GM10266 (cell line): ENCODE data around the gene FNDC5.

Experiments
- DNase-seq: peaks from one replicate; pipeline ENCODE4 v3.0.0; 2012; ENCODE audit errors: extremely low spot score
- TF ChIP-seq, protein P1 (sequence below): IDR thresholded peaks from 2 replicates; pipeline ENCODE4 v1.5.1; 2012; ENCODE audit warnings: mild to moderate bottlenecking, low read depth; ENCODE audit not compliant: control insufficient read depth, insufficient read depth; ENCODE audit errors: missing control alignments

The FNDC5 gene

DNA sequence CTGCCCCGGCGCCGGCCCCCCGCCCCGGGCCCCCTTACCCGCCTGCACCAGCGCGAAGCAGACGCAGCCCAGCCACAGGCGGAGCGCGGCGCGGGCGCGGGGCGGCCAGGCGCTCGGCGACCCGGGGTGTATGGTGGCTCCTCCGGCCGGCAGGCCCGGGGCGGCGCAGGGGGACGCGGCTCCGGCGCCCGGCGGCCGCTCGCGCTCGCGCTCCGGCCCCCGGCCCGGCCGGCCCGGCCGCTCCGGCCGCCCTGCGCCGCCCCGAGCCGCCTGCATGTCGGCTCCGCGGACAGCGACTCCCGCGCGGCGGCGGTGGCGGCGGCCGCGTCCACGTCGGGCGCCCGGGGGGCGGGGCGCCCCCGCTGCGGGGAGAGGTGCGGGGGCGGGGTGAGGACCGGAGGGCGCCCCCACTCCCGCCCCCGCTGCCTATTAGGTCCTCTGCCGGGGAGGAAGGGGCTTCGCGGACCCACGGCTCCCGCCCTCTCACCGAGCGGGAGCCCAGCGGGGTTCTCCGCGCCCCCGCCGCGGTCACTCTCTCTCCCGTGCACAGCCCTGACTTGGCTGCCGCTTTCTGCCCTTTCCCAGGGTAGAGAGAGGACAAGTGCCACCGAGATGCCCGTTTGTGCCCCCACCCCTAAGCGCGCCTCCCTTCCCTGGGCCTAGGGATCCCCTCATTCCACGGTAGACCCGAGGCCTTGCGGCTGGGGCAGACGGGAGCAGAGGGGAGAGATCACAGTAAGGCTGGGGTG, at the start of gene FNDC5:
Gene FNDC5 (minus strand): TSS at position 298 of the 749 bp plus-strand sequence.
- peak; percentile 42 for DNase-seq
- TF ChIP-seq, protein P1, sequence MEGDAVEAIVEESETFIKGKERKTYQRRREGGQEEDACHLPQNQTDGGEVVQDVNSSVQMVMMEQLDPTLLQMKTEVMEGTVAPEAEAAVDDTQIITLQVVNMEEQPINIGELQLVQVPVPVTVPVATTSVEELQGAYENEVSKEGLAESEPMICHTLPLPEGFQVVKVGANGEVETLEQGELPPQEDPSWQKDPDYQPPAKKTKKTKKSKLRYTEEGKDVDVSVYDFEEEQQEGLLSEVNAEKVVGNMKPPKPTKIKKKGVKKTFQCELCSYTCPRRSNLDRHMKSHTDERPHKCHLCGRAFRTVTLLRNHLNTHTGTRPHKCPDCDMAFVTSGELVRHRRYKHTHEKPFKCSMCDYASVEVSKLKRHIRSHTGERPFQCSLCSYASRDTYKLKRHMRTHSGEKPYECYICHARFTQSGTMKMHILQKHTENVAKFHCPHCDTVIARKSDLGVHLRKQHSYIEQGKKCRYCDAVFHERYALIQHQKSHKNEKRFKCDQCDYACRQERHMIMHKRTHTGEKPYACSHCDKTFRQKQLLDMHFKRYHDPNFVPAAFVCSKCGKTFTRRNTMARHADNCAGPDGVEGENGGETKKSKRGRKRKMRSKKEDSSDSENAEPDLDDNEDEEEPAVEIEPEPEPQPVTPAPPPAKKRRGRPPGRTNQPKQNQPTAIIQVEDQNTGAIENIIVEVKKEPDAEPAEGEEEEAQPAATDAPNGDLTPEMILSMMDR: no peak

DNA sequence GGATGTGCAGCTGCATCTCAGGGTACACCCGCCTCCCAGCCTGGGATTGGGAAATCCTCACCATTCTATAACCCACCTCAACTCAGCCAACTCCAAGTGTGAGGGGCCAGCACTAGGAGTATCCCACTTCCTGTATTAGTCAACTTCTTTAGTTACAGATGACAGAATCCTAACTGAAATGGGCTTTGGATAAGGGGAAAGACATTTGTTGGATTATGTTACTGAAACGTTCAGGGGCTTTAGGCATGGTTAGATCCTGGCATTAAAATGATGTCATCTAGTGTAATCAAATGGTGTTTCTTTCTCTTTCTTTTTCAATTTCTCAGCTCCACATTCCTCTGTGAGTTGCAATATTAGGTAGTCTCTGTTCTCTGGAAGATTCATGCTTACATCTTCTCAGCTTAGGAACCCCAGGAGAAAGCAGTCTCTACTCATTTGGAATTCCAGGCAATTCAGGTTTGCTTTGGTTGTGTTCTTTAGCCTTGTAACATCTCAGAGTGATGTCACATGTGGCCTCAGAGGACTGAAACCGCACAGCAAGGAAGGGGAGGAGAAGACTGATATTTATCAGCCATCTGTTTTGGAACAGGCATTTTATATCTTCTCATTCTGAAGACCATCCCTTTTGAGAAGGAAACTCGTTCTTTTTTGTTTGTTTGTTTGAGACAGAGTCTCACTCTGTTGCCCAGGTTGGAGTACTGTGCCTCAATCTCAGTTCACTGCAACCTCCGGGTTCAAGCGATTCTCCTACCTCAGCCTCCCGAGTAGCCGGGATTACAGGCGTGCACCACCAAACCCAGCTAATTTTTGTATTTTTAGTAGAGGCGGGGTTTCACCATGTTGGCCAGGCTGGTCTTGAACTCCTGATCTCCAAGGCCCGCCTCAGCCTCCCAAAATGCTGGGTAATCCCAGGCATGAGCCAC, 49.4 kb upstream of the FNDC5 start:
- no peak for DNase-seq
- TF ChIP-seq, protein P1: no peak

DNA sequence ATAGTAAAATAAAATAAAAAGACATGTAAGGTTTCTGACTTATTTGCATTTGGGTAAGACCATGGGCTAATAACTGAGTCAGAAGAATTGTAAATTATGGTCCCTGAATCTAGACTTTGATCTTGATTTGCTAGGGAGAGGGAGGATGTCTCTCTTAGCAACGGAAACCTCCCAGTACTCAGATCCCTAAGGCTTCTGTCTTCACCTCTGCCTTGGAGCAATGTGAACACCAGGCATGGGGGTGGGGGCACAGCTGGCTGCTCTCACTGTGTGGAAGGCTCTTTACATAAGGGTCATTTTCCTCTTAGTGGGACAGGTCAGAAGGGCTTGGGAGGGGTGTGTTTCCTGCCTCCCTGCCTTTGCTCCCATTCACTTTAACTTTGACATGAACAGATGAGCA, 47.5 kb upstream of the FNDC5 start:
- TF ChIP-seq, protein P1: no peak
- DNase-seq: no peak

DNA sequence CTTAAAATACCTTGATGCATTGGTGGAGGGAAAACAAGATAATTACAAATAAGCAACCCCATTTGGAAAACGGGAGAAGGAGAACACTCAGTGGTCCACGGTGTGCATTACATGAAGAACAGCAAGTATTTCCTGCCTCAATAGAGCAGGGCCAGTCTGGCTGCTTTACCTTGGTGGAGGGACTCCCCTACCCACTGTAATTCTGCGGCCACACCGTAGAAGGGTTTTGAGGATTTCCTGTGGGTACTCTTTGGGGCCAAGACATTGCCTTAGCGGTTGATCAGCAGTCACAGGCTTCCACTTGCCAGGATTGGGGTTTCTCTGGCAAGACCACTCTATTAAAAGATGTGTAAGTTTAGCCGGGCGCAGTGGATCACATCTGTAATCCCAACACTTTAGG, 46.8 kb upstream of the FNDC5 start:
- TF ChIP-seq, protein P1: no peak
- DNase-seq: no peak

DNA sequence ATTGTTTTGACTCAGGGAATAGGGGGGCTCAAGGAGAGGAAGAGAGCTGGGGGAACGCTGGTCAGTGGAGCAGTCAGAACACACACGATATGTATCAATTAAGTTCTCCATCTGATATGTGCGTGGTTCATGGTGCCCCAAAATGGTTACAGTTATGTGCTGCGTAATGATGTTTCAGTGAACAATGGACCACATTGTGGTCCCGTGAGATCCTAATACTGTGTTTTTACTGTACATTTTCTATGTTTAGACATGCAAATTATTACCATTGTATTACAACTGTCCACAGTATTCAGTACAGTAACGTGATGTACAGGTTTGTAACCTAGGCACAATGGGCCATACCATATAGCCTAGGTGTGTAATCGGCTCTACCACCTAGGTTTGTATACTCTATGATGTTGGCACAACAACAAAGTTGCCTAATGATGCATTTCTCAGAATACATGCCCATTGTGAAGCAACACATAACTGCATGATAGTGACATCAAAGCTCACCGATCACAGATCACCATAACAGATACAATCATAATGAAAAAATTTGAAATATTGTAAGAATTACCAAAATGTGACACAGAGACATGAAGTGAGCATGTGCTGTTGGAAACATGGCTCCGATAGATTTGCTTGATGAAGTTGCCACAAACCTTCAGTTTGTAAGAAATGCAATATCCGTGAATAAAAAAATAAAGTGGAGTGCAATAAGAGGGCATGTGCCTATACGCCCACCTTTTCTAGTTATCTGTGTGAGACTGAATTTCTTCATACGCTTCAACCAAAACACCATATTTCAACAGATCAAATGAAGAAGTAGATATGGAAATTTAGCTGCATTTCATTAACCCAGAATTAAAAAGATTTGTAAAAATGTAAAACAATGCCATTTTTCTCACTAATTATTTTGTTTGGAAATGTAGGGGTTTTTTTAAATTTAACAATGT, 45.3 kb upstream of the FNDC5 start:
- DNase-seq: no peak
- TF ChIP-seq, protein P1: no peak

DNA sequence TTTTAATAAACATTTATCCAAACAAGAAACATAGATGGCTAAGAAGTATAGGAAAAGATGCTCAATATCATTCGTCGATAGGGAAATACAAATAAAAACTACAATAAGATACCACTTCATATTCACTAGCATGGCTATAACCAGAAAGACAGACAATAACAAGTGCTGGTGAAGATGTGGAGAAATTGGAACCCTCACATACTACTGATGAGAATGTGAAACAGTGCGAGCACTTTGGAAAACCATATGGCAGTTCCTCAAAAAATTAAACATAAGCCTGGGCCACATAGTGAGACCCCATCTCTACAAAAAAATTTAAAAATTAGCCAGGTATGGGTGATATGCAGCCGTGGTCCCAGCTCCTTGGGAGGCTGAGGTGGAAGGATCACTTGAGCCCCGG, 39.6 kb upstream of the FNDC5 start:
- no peak for DNase-seq
- TF ChIP-seq, protein P1: no peak
